HAP-1 (cell line): Measurements from ENCODE around the gene KCNA3.

ENCODE experiments used
- DNase-seq, 2 experiments: peaks; one replicate each; pipeline ENCODE4 v3.0.0-alpha.2; 2016 to 2020; ENCODE audit warnings: low spot score in 2 of 2
- H3K27me3 ChIP-seq: fragments of 250-450 bp; sonication (Bioruptor Pico); 2 replicates; pipeline ENCODE4 v1.5.1; 2020; ENCODE audit warnings: low read depth, mild to moderate bottlenecking, moderate library complexity
- H3K36me3 ChIP-seq: fragments of 250-450 bp; sonication (Bioruptor Pico); replicated peaks from 2 replicates; pipeline ENCODE4 v1.5.1; 2020; ENCODE audit warnings: mild to moderate bottlenecking
- H3K4me1 ChIP-seq: fragments of 250-450 bp; sonication (Bioruptor Pico); 2 replicates; pipeline ENCODE4 v1.5.1; 2020; ENCODE audit warnings: mild to moderate bottlenecking
- H3K4me3 ChIP-seq: fragments of 250-450 bp; sonication (Bioruptor Pico); 2 replicates; pipeline ENCODE4 v1.5.1; 2020; ENCODE audit warnings: mild to moderate bottlenecking, moderate library complexity
- H3K9me3 ChIP-seq: fragments of 250-450 bp; sonication (Bioruptor Pico); 2 replicates; pipeline ENCODE4 v1.5.1; 2020; ENCODE audit warnings: mild to moderate bottlenecking, moderate library complexity
- in situ Hi-C: fragments of 300-500 bp; cut with MboI; formaldehyde crosslinking; loops from 3 replicates; pipeline ENCODE4 v1.14.3; 2020; ENCODE audit warnings: low sequenced_read_pairs, inconsistent platforms, mixed read lengths

Gene KCNA3

DNA sequence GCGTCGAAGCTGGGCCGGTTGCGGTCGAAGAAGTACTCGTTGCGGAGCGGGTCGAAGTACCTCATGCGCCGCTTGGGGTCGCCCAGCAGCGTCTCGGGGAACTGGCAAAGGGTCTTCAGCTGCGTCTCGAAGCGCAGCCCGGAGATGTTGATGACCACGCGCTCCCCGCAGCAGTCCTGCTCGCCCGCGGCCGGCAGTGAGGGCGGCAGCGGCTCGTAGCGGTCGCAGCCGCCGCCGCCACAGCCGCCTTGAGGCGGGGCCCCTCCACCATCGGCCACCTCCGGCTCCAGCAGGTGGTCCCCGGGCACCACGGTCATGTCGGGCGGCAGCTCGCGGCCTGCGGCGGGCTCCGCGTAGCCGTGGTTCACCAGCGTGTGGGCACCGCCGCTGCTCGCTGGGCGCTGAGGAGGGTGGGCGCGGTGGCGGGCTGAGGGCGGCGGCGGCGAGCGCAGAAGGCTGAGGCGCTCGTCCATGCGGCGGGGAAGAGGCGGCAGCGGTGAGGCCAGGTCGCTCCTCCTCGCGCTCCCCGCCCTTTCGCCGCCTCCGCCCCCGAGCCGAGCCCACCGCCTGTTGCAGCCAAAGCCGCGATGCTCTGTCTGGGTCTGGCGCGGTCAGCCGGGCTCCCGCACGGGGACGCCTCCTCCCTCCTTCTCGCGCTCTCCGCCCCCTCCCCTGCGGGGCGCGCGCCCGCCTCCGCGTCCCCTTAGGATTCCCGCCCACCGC lies at the start of gene KCNA3:
KCNA3 (minus strand) TSS at position 604 of the 723 bp plus-strand sequence; CDS start at position 473, 131 bp downstream.
- Histone ChIP-seq H3K4me1 (no peaks in the 10 kb centered on the region), H3K9me3 (no peaks in the 10 kb centered on the region), H3K27me3 (peaks cover 34% of the 10 kb centered on the region), H3K4me3 (no peak within 1 kb of the TSS), H3K36me3 (no peaks in the 10 kb centered on the region)
- in situ Hi-C loops, result no loop called here
- DNase-seq, result no peak

DNA sequence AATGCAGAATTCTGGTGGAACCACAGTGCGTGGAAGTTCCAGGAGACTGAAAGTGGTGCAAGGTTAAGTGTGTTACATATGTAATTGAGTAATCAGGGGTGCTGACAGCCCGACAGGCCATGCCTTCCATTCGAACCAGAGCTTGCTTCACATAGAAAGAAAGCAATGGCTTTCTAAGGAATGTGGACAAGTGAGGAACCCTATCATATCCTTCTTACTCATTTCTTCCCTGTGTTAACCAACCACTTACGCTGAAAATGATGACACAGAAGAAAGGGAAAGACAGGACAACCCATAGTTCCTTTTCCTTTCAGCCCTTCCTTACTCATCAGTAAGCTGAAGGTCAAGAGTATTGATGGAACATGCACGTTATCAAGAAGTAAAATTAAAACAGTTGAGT lies 48.1 kb upstream of the KCNA3 start:
- DNase-seq, result no peak
- Histone ChIP-seq H3K4me1 (no peaks in the 10 kb centered on the region), H3K36me3 (no peaks in the 10 kb centered on the region), H3K9me3 (no peaks in the 10 kb centered on the region), H3K4me3 (no peak overlapping the region), H3K27me3 (no peaks in the 10 kb centered on the region)
- in situ Hi-C loops, result no loop called here

DNA sequence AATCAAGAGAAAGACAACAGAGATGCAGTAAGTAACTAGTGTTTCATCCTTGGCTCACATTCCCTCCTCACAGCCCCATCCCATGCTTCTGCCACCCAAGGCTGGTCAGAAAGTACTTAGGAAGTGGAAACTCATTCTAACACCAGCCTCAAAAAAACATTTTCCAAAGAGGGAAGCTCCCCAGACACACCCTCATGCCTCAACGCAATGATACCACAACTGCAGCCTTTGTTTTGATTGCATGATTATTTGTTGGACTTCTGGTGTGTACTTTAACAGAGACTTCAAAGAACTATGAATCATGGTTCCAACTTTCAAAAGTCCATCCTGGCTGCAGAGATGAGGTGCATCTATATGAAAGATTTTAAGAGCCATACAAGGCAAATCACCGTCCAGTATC lies 45.2 kb upstream of the KCNA3 start:
- Histone ChIP-seq H3K4me3 (no peak overlapping the region), H3K9me3 (no peaks in the 10 kb centered on the region), H3K27me3 (no peaks in the 10 kb centered on the region), H3K36me3 (no peaks in the 10 kb centered on the region), H3K4me1 (no peaks in the 10 kb centered on the region)
- DNase-seq, result no peak
- in situ Hi-C loops, result no loop called here

DNA sequence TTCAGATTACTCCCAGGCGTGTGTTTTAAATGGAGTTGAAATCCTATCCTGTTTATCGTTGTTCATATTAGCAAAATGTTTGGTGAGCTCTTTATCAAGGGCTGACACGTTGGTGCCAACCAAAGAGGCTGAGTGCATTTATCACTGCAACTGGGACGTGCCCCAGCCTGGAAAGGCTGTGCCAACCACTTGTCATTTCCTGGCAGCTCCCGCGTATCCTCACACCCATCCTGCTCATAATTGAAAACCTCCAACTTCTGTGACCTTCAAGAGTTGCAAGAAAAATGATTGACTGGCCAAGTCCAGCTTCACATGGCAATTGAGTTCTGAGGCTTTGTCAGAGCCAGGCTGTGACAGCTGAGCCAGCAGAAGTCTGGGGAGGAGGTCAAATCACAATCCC lies 43.7 kb upstream of the KCNA3 start:
- in situ Hi-C loops, result no loop called here
- DNase-seq, result no peak
- Histone ChIP-seq H3K27me3 (no peaks in the 10 kb centered on the region), H3K9me3 (no peaks in the 10 kb centered on the region), H3K4me3 (no peak overlapping the region), H3K4me1 (no peaks in the 10 kb centered on the region), H3K36me3 (no peaks in the 10 kb centered on the region)

DNA sequence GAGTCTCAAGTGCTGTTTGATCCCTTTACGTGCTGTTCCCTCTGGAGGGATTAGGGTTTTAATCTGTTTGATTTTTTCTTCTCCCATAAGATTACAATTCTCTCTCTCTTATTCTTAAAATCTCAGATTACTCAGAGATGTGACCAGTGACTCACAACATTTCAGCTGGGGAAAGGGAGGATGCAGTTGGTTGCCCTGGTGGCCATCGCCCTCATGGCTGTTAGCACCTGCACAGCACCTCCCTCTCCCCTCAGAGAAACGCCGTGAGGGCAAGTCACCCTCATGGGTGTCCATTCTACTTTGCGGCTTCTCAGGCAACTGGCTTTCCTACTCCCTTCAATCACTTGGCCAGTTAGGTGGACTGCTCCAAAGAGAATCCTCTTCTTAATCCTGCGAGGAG lies 42.4 kb upstream of the KCNA3 start:
- Histone ChIP-seq H3K9me3 (no peaks in the 10 kb centered on the region), H3K36me3 (no peaks in the 10 kb centered on the region), H3K27me3 (no peaks in the 10 kb centered on the region), H3K4me1 (no peaks in the 10 kb centered on the region), H3K4me3 (no peak overlapping the region)
- in situ Hi-C loops, result no loop called here
- no peak for DNase-seq

DNA sequence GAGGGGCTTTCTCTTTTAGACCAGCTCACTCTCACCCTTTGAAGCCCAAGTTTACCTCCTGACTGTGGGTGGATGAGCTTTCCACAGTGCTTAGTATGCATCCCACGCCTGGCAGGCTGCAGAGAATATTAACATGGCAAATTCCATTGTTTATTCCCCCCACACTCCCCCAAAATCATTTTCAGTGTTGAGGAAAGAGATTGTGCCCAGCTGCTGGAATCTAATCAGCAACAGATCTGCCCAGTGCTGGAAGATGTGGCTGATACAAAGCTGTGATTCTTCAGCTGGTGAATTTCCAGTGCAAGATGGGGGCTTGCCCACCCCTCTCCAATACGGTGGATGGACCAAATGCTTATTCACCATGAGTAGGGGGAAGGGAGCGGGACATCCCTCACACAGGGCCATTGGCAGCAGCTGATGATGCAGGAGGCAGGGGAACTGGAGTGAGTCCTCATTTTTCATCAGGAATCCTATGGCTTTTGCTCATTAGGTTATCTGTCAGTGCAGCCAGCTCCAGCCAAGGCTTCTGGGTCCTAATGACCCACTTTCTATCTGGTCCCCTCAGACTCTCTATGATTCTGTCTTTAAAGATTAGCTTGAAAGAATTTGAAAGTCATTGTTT lies 39.7 kb upstream of the KCNA3 start:
- Histone ChIP-seq H3K4me3 (no peak overlapping the region), H3K9me3 (no peaks in the 10 kb centered on the region), H3K36me3 (no peaks in the 10 kb centered on the region), H3K4me1 (no peaks in the 10 kb centered on the region), H3K27me3 (no peaks in the 10 kb centered on the region)
- DNase-seq, result no peak
- in situ Hi-C loops, result no loop called here

DNA sequence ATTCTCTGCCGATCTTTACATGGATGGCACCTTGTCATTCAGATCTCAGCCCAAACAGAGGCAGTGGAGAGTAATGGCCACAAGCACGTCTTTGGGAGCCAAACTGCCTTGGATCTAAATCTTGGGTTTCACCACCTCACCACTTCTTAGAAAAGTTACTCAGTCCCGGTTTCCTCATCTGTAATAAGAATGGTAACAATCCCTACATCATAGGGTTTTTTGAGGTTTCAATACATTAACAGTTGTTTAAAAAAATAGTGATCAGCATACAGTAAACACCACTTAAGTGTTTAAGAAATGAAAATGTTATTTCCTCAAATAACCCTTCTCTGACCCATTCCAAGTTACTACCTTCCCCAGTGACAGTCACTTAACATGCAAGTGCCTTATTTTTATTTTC lies 38.5 kb upstream of the KCNA3 start:
- Histone ChIP-seq H3K9me3 (no peaks in the 10 kb centered on the region), H3K4me3 (no peak overlapping the region), H3K36me3 (no peaks in the 10 kb centered on the region), H3K27me3 (no peaks in the 10 kb centered on the region), H3K4me1 (no peaks in the 10 kb centered on the region)
- in situ Hi-C loops, result no loop called here
- no peak for DNase-seq

DNA sequence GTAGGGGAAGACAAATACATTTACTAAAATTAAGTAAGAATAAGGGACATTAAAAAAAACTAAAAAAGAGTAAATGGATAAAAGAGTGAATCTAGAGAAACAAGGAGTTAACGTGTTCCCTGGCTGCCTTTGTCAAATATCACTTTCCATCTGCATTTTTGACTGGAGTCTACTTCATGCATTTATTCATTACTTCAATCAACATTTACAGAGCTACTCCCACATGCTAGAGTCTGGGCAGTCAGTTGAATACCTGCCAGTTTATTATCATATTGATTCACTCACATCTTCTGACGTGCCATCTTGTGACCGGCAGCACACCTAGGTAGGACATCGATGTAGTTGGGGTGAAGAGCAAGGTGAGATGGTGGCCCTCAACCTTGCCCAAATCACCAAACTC lies 35.6 kb upstream of the KCNA3 start:
- Histone ChIP-seq H3K36me3 (no peaks in the 10 kb centered on the region), H3K27me3 (no peaks in the 10 kb centered on the region), H3K4me3 (no peak overlapping the region), H3K9me3 (no peaks in the 10 kb centered on the region), H3K4me1 (no peaks in the 10 kb centered on the region)
- no peak for DNase-seq
- in situ Hi-C loops, result no loop called here

DNA sequence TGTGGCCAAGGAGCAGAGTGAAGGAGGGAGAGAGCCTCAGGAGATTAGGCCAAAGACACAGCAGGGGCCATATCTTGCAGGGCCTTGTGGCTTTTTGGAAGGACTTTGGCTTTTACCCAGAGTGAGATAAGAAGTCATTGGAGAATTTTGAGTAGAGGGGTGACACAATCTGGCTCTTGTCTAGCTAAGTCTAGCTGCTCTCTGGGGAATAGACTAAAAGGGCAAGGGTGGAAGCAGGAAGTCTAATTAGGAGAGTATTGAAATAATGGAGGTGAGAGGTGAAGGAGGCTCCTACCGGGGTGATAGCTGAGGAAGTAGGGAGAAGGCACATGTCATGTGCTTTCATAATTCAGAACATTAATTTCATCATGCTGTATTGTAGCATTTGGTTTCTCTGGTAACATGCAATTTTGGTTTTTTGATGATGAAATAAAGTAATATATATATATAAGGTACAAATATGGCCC lies 34.3 kb upstream of the KCNA3 start:
- no peaks in the 10 kb centered on the region for H3K36me3 ChIP-seq

DNA sequence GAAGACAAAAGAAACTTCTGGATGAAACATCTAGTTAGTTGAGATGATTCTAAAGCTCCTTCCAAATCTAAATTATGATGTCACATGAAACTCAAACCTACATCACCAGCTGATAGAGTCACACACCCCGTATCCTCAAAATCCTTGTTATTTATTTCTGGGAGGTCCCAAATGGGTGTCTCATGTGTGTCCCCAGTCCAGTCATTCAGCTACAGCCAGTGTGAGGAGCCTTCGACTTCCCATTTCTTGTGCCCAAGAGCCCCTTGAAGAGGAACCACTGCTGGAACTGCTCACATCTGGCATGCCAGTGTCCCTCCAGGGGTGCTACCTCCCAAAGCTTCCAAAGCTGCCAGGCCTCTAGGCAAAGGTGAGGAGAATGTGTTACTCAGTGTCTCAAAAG lies 32.5 kb upstream of the KCNA3 start:
- in situ Hi-C loops, result no loop called here
- DNase-seq, result no peak
- no peaks in the 10 kb centered on the region for H3K9me3 ChIP-seq

More for the DNA sequence above, 34.3 kb upstream of the KCNA3 start:
- no peaks in the 10 kb centered on the region for H3K27me3 ChIP-seq
- no peak overlapping the region for H3K4me3 ChIP-seq
- DNase-seq, result no peak
- no peaks in the 10 kb centered on the region for H3K4me1 ChIP-seq
- no peaks in the 10 kb centered on the region for H3K9me3 ChIP-seq
- in situ Hi-C loops, result no loop called here

DNA sequence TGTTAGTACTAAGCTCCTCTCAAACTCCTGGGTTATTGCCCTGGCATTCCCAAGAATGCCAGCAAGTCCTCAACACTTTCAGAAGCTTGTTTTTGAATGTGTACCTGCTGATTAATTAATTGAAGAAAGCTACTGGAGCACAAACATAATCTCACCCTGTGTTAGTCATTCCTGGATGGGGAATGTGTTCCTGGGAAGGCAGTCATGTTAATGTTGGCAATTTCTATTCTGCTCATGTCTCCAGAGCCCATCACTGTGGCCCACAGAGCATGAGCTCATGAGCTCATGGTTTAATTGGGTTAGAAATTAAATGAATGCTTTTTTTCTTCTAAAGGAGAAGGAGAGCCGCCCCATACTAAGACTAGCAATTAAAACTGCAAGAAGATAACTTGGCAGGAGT lies 31.9 kb upstream of the KCNA3 start:
- H3K4me1 ChIP-seq, result no peaks in the 10 kb centered on the region
- H3K27me3 ChIP-seq, result no peaks in the 10 kb centered on the region
- H3K9me3 ChIP-seq, result no peaks in the 10 kb centered on the region
- H3K36me3 ChIP-seq, result no peaks in the 10 kb centered on the region
- DNase-seq, result no peak
- H3K4me3 ChIP-seq, result no peak overlapping the region
- in situ Hi-C loops, result no loop called here

More for the DNA sequence above, 32.5 kb upstream of the KCNA3 start:
- H3K36me3 ChIP-seq, result no peaks in the 10 kb centered on the region
- no peaks in the 10 kb centered on the region for H3K27me3 ChIP-seq
- no peak overlapping the region for H3K4me3 ChIP-seq
- no peaks in the 10 kb centered on the region for H3K4me1 ChIP-seq

DNA sequence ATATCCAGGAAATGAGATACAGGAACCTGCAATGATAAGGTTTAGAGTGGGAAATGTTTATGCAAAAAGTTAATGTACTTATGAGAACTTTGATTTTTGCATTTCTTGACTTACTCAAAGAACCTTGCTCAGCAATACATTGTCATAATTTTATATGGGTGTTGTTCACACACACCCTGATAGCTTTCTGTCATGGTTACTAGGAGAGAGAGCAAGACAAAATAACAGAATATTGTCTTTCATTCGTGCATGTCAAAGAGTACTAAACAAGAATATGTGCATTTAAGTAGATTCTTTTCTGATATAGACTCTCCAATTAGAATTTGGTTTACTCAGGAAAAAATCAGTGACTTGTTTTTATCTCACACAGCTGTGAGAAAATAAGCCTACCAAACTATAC lies 27.5 kb upstream of the KCNA3 start:
- Histone ChIP-seq H3K4me1 (no peaks in the 10 kb centered on the region), H3K27me3 (no peaks in the 10 kb centered on the region), H3K36me3 (no peaks in the 10 kb centered on the region), H3K9me3 (no peaks in the 10 kb centered on the region), H3K4me3 (no peak overlapping the region)
- in situ Hi-C loops, result no loop called here
- DNase-seq, result no peak

DNA sequence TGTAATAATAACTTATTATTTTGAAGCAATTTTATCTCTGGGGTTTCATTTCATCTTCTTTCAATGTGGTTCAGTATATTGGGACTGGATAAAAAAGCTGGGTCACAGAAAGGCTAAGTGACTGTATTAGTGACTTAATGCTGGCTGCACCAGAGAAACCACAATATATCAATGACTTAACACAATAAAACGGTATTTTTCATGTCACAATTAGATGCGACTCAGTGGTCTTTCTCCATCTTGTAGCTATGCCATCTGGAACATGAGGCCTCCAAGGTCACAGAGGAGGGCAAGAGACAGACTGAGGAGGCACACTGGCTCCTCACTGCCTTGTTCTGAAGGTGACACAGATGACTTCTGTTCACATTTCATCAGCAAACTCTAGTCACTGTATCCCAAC lies 26.0 kb upstream of the KCNA3 start:
- H3K4me1 ChIP-seq, result no peaks in the 10 kb centered on the region
- H3K27me3 ChIP-seq, result no peaks in the 10 kb centered on the region
- H3K4me3 ChIP-seq, result no peak overlapping the region
- in situ Hi-C loops, result no loop called here
- DNase-seq, result no peak
- H3K9me3 ChIP-seq, result no peaks in the 10 kb centered on the region
- H3K36me3 ChIP-seq, result no peaks in the 10 kb centered on the region

DNA sequence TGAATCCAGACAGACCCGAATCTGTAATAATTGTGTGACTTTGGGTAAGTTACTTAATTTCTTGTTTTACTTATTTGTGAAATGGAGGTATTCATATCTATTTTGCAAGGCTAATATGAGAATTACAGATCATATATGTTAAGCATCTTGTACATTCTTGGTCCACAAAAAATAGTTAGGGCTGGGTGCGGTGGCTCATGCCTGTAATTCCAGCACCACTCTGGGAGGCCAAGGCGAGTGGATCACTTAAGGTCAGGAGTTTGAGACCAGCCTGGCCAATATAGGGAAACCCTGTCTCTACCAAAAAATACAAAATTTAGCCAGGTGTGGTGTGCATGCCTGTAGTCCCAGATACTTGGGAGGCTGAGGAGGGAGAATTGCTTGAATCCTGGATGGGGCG lies 22.9 kb upstream of the KCNA3 start:
- H3K36me3 ChIP-seq, result no peaks in the 10 kb centered on the region
- peaks cover 5% of the 10 kb centered on the region; the same call in 1 of the 2 replicates for H3K27me3 ChIP-seq
- DNase-seq, result no peak
- in situ Hi-C loops, result no loop called here
- H3K4me3 ChIP-seq, result no peak overlapping the region
- no peaks in the 10 kb centered on the region for H3K4me1 ChIP-seq
- H3K9me3 ChIP-seq, result no peaks in the 10 kb centered on the region
